Esophagus mucosa (tissue), 1 donor: ENCODE measurements around the gene NR1I2. TPM values are rescaled to one million over a fixed set of nuclear protein-coding genes. Genes with fewer than 3 reads are reported as not detected.

Experiments
- ATAC-seq: fragments of 200-7000 bp; cut with Tn5 transposase; one replicate; pipeline ENCODE4 v1.9.1; 2020
- total RNA-seq: library from RNA; stranded (reverse); gene quantifications from one replicate; pipeline ENCODE4 v1.2.4, GENCODE V29; 2023
- donor health status: DM: yes; HTN: yes; CAD: no.

Gene NR1I2
- total RNA-seq, 1 donor from 2014 or later = not detected

DNA sequence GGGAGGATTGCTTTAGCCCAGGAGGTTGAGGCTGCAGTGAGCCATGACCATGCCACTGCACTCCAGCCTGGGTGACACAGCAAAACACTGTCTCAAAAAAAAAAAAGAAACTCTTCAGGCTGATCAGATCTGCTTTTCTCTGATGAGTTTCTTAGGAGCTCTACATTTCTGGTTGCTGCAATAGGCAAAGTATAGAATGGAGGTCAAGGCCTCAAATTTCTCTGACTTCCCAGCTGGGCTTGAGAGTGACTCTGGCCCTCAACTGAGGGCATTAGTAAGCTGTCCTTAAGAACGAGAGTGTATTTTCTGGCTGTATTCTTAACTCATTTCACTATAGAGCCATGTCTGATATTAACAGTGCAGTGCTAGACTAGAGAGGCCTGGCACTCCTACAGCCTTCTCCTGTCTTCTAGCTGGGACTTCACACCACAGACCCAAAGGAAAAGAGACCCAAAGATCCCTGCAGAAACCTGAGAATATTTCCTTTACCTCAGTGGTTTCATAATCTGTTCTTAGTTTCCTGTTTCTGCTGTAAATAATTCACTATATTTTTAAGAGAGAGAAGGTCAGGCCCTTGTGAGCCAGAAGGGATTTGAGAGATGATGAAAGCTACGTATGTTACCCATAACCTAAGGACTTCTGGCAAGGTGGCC is 2.0 kb upstream of the NR1I2 start:
- no peak for ATAC-seq

DNA sequence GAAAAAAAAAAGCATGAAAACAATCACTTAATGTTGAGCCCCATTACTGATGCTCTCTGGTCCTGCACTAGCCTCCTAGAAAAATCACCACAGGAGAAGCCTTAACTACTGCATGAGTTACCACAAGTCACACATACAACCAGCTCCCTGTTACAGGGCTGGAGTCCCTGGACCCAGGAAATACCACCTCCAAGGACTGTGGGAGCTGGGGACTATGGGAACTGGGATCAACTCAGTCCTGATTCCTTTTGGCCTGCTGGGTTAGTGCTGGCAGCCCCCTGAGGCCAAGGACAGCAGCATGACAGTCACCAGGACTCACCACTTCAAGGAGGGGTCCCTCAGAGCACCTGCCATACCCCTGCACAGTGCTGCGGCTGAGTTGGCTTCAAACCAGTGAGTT is 559 bp downstream of the NR1I2 start:
- ATAC-seq = no peak

DNA sequence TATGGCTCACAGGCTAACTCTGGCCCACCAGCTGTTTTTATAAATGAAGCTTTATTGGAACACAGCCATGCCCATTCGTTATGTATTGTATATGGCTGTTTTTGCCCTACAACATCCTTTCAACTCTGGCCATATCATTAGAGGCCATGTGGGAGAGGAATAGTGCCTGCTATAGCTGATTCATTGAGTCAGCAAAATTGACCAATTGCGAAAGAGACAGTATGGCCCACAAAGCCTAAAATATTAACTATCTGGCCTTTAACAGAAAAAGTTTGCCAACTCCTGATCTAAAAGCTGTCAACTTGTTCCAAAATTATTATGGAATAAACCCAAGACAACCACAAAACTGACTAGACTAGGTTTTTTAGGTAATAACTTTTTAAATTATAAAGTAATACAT is 1.4 kb downstream of the NR1I2 start:
- no peak for ATAC-seq

DNA sequence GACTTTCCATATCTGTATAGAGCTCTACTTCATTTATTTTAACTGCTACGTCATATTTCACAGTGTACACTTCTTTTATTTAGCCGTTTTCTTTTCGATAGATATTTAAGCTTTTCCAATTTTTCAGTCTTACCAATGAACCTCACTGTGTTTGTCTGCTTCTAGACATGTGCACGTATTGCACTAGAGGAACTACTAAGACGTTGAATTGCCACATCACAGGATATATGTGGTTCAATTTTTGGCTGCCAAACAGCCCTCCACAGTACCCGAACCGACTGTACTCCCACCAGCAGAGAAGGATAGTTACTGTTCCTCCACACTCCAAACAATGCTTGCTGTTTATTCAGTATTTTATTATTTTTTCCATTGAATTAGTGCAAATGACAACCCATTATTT is 2.0 kb downstream of the NR1I2 start:
- ATAC-seq = no peak

DNA sequence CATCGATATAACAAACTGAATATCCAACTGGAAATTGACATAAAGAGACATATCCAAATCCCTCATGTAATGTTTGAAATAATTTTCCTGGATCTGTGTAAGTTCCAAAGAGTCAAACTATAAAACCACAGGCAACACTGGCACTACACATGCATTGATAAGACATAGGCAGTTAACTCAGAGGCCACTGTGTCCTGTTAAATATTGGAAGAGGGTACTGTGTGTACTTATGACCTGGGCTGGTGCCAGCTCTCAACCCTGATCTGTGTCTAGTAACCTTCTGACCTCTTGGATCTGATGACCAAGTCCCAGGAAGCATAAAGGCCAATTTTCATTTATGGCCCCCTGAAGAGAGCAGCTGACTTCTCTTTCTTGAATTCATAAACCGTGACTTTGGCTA is 4.5 kb downstream of the NR1I2 start:
- no peak for ATAC-seq

DNA sequence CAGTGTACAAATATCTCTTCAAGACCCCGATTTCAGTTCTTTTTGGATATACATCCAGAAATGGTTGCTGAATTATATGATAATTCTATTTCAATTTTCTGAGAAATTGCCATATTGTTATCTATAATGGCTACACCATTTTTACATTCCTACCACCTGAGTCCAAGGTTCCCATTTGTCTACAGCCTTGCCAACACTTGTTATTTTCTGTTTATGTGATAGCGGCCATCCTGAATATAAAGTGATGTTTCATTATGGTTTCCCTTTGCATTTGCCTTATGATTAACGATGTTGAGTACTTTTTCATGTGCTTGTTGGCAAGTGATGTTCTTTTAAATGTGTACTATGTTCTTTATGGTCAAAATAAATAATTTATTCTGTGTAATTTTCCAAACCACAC is 8.5 kb downstream of the NR1I2 start:
- ATAC-seq = no peak

DNA sequence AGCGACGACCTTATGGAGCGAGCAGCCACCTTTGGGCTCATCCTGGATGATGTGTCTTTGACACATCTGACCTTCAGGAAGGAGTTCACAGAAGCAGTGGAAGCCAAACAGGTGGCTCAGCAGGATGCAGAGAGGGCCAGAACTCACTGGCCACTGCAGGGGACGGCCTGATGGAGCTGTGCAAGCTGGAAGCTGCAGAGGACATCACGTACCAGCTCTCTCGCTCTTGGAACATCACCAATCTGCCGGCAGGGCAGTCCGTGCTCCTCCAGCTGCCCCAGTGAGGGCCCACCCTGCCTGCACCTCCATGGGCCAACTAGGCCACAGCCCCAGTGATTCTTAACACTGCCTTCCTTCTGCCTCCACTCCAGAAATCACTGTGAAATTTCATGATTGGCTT is 10.4 kb downstream of the NR1I2 start:
- ATAC-seq = no peak

DNA sequence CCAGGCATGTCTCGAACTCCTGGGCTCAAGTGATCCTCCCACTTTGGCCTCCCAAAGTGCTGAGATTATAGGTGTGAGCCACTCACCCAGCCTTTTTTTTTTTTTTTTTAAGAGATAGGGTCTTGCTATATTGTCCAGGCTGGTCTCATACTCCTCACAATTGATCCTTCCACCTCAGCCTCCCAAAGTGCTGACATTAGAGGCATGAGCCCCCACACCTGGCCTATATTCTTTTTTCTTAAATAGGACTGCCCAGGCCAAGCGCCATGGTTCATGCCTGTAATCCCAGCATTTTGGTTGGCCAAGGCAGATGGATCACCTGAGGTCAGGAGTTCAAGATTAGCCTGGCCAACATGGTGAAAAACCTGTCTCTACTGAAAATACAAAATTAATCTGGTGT is 12.5 kb downstream of the NR1I2 start:
- no peak for ATAC-seq

DNA sequence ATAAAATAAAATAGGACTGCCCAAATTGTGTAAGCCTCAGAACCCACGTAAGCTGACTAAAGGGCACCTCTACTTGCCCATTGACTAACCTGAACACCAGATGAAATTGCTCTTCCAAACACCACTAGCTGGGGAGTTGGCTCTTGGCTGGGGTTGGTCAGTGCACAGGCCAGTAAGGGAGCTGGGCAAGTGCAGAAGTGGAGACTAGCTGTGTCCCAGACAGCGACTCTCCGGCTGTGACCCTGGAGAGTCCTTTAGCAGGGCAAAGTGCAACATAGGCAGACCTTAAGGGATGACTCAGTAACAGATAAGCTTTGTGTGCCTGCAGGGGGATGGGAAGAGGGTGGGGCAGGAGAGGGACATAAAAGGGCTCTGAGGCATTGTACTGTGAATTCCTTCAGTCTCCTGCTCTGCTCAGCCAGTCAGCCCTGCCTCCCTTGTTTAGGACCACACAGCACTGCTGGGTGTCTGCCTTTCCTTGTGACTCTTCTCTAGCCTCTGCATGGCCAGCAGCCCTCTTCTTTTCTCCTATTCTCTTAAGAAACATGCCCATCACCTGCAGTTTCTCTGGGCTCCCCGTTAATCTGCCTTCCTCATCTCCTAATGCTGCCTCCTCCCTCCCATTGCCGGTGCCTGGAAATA is 13.2 kb downstream of the NR1I2 start:
- peak; percentile 37 for ATAC-seq

DNA sequence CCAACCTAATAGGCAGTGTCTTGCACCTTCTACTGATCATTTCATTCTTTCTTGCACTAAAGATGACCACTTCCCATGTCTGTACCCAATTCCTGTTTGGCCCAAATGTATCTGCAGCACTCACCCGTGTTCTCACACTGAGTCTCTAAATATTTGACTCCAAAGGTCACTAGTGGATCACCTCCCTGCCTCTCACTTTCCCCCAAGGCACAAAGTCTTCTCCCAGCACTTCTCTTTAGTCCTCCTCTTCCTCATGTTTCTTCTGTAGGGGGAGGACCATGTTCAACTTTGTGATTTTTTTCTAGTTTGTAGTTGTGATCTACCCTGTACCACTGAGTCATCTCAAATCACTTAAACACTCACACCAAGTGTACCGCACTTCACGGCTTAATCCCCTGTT is 13.9 kb downstream of the NR1I2 start:
- ATAC-seq = no peak

DNA sequence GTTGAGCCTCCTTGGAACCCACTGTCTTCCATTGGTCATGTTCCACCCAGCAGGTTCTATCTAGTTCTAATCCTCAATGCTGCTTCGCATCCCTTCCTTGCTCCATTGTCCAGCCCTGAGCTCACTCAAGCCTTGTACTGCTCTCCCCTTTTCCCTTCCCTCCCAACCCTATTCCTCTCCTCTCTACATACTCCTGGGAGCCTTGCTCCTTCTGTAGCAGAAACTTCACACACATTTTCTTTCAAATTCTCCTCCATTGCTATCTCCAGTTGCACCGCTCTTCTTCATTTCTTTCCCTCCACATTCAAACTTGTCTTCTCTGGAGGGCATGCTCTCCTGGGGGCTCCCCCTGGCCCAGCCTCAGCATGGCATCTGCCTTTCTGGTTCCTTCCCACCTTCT is 14.5 kb downstream of the NR1I2 start:
- no peak for ATAC-seq

DNA sequence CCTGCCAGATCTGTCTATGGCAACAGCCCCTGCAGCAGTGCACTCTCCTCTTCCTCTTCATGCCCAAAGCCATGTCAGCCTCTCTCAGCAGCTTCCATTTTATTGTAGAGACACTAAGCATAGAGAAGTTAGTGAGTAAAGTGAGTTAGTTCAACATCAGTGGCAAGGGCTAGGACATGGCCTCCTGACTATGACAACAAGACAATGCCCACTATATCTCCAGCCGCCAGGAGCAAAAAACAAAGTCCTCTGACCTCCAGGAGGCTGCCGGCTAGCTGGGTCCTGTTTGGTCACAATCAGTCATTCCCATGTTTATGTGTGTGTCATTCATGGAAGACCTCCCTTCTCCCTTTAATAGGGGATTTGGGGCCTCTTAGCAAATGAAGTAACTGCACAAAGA is 14.9 kb downstream of the NR1I2 start:
- no peak for ATAC-seq

DNA sequence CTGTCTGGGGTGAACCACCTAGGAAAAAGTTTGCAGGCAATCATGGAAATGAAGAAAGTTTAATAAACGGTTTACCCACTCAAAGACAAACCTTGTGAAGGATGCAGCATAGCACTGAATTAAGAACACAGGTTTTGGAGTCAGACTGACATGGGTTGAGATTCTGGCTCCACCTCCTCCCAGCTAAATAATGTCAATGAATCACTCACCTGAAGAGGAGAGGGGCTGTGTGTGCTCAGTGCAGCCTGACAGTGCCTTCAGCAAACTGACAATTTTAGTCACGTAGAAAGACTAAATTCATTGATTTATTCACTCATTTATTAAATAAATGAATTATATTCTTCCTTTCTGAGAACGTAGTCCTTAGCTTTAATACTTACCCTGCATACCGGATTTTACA is 18.9 kb downstream of the NR1I2 start:
- no peak for ATAC-seq

DNA sequence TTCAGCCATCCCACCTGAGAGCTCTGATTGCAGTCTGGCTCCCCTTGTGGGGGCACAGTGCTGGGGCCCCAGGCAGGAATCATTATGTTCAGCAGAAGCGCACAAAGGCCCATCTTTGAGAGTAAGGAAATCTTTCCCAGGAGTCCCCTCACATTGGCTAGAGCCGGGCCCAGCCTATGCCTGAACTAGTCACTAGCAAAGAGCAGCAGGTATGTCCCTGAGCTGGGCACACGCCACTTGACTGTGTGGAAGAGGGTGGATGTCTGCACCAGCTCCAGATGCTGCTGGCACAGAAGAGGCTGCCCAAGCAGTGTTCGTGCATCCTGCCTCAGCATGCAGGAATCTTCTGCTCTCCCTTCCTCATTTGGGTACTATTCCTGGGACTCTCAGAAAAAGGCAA is 26.3 kb downstream of the NR1I2 start:
- no peak for ATAC-seq

DNA sequence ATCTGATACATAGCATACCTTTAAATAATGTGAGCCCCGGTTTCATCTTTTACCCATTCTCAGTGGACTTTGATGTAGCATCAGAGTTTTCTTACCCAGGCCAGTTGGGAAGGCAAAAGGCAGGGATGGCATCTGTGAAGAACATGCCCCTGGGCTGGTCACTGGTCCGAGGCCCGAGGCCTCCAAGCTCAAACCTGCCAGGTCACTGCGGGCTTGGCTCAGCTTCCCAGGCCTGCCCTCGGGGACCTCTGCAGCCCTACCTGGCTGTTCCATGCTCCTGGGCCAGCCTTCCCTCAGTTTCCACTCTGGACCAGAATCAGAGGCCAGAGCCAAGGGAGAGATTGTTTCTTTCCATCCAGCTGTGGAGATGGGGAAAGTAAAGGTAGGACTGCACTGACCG is 26.9 kb downstream of the NR1I2 start:
- no peak for ATAC-seq

DNA sequence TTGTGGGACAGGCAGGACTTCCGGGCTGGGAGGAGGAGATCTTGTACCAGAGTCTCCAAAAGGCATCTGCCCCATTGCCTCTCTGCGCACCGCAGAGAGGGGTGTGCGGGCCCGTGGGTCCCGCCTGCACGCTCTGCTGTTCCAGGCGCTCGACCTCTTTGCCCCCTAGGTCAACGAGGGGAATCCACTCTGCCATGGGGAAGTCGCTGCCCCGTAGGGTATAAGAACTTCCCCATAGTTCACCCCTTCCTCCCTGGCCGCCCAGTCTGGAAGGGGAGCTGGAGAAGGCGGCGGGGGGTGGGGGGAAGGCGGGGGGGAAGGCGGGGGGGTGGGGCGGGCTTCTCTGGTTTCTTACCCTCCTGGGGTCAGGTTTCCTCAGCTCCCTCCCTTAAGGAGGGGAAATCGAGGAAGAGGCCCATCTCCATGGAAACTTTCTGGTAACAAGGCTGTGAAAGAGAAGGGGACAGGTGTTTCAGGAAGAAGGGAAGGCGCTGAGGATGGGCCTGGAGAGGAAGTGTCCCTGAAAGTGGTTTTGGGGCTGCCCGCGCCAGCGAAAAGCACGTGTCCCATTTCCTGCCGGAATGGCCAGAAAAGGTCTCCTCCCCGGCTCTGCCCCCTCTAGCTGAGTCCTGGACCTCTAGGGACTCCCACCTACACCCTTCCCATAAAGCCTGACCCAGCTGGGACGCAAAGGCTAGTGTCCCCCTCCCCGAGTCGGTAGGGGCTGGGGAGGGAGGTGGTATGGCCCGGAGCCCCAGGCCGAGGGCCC is 27.5 kb downstream of the NR1I2 start:
- ATAC-seq = peak; percentile 8

DNA sequence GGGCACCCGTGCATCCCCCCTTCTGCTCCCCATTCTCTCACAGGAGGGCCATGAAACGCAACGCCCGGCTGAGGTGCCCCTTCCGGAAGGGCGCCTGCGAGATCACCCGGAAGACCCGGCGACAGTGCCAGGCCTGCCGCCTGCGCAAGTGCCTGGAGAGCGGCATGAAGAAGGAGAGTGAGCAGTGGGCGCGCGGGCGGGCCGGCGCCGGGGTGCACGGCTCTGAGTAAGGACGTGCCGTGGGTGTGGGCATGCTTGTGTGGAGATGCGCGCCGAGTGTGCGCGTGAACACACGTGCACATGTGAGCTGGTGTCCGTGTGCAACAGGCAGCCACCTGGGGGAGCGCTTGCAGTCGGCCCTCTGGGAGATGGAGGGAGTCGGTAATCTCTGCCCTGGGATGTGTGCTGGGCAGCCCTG is 28.1 kb downstream of the NR1I2 start:
- ATAC-seq = peak; percentile 73

DNA sequence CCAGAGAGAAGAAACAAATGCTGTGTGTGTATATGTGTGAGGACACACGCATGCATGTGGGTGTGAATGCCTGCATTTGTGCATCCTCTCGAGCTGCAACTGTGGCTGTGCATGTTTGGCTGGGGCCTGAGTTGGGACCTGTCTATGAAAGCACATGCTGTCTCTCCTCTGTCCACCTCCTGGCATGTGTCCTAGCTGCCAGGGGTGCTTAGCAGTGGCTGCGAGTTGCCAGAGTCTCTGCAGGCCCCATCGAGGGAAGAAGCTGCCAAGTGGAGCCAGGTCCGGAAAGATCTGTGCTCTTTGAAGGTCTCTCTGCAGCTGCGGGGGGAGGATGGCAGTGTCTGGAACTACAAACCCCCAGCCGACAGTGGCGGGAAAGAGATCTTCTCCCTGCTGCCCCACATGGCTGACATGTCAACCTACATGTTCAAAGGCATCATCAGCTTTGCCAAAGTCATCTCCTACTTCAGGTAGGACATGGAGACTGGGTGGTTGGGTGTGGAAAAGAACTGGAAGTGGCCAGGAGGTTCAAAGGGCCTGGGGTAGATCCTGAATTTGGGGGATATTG is 30.7 kb downstream of the NR1I2 start:
- no peak for ATAC-seq

DNA sequence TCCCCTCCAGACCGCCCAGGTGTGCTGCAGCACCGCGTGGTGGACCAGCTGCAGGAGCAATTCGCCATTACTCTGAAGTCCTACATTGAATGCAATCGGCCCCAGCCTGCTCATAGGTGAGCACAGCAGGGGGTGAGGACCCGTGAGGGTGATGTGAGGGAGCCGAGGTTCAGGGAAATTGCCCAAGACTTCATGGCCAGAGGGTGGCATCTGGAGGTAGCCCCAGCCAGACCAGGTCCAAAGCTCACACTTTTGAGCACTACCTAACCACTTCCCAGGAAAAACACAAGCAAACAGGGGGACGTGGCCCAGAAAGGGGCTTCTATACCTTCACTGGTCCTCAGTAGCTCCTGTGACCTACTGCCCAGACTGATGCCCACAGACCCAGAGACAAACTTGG is 33.8 kb downstream of the NR1I2 start:
- no peak for ATAC-seq

DNA sequence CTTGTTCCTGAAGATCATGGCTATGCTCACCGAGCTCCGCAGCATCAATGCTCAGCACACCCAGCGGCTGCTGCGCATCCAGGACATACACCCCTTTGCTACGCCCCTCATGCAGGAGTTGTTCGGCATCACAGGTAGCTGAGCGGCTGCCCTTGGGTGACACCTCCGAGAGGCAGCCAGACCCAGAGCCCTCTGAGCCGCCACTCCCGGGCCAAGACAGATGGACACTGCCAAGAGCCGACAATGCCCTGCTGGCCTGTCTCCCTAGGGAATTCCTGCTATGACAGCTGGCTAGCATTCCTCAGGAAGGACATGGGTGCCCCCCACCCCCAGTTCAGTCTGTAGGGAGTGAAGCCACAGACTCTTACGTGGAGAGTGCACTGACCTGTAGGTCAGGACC is 35.2 kb downstream of the NR1I2 start:
- ATAC-seq = no peak

DNA sequence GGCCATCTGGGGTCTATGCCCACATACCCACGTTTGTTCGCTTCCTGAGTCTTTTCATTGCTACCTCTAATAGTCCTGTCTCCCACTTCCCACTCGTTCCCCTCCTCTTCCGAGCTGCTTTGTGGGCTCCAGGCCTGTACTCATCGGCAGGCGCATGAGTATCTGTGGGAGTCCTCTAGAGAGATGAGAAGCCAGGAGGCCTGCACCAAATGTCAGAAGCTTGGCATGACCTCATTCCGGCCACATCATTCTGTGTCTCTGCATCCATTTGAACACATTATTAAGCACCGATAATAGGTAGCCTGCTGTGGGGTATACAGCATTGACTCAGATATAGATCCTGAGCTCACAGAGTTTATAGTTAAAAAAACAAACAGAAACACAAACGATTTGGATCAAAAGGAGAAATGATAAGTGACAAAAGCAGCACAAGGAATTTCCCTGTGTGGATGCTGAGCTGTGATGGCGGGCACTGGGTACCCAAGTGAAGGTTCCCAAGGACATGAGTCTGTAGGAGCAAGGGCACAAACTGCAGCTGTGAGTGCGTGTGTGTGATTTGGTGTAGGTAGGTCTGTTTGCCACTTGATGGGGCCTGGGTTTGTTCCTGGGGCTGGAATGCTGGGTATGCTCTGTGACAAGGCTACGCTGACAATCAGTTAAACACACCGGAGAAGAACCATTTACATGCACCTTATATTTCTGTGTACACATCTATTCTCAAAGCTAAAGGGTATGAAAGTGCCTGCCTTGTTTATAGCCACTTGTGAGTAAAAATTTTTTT is 35.9 kb downstream of the NR1I2 start:
- no peak for ATAC-seq

DNA sequence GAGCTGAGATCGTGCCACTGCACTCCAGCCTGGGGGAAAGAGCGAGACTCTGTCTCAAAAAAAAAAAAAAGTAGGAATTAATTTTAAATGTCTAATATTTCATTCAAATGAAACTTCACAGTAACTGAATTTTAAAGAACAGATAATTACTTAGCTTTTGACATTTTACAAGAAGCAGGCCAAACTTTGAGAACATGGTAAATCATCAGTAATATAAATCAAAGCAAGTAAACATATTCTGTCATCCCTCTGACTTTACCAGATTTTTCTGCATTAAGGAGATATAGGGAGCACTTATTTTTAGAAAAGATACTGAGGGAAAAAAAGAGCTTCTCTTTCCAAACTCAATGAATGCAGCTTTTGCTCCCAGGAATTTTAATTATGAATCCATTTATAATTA is 37.0 kb downstream of the NR1I2 start:
- no peak for ATAC-seq

DNA sequence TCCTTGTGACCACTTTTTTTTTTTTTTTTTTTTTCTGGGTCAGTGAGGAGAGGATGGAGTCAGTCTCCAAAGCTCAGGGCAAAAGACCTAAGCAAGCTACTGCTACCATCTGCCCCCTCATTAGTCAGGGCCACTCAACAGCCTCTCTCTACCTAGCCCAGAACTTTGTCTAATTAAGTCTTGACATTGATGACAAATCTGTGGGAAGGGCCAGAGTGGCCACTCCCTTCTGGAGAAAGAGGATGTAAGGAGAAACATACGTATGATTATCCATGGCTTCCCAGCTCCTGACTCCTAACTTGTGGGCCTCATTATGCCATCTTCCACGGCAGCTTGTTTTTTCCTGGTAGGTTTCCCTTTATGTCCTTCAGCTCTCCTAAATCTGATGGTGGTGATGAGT is 37.9 kb downstream of the NR1I2 start:
- ATAC-seq = no peak
